GM21367 (cell line): Measurements from ENCODE around the gene SLC6A6.

Experiments used
- ATAC-seq: cut with Tn5 transposase; IDR thresholded peaks from one replicate; pipeline ENCODE4 v1.9.1; 2021; ENCODE audit not compliant: unreplicated experiment

SLC6A6 gene

DNA sequence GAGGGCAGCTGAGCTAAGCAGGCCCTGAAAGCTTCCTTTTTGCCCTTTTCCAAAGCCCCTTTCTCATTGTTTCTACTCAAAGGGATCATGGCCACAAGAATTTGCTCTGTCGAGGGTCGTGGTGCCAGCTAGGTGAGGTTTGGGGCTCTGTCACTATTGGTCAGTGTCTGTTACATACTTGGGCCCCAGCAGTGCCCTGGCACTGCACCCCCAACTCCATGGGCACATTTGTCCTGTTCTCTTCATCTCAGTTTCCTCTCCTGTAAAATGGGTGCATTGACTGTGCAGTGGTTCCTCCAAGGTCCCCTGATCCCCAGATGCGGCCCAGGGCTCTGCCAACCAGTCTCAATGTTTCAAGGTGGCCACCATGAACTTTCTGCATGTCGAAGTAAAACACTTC, 62.1 kb downstream of the SLC6A6 start:
- ATAC-seq = no peak

DNA sequence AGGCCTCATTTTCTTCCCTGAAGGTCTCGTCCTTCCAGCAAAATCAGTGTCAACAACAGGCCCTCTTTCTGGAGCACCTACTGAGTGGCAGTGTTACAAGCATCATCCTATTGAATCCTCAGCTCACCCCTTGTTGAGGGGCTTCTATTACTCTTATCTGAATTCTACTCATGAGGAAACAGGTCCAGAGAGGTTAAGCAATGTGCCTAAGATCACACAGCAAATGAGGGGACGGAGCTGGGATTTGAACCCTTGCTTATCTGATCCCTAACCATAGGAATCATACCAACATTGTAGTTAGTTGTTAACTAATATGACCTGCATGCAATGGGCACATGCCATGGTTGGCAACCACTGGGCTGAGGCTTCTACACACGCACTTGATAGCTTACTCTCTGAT, 63.0 kb downstream of the SLC6A6 start:
- no peak for ATAC-seq

DNA sequence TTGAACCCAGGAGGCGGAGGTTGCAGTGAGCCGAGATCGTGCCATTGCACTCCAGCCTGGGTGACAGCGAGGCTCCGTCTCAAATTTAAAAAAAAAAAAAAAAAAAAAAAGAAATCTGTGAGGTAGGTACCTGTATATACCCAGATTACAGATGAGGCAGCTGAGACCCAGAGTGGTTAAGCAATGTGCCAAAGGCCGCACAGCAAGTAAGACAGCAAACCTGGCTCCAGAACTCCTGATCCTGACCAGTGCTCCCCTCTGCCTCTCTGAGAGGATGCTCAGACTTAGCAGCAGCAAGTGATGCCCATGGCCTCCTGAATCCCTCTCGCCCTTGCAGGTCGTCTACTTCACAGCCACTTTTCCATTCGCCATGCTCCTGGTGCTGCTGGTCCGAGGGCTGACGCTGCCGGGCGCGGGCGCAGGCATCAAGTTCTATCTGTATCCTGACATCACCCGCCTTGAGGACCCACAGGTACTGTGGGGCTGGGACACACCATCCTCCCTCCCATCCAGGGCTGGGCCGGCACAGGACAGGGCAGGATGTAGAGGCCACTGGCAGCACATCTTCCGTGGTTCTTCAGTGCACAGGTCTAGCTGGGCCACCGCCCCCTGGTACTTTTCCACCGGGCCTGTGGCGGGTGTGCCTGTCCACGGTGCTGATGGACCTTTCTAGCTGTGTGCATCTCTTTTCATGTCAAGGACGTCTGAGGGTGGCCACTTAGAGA, 63.9 kb downstream of the SLC6A6 start:
- no peak for ATAC-seq

DNA sequence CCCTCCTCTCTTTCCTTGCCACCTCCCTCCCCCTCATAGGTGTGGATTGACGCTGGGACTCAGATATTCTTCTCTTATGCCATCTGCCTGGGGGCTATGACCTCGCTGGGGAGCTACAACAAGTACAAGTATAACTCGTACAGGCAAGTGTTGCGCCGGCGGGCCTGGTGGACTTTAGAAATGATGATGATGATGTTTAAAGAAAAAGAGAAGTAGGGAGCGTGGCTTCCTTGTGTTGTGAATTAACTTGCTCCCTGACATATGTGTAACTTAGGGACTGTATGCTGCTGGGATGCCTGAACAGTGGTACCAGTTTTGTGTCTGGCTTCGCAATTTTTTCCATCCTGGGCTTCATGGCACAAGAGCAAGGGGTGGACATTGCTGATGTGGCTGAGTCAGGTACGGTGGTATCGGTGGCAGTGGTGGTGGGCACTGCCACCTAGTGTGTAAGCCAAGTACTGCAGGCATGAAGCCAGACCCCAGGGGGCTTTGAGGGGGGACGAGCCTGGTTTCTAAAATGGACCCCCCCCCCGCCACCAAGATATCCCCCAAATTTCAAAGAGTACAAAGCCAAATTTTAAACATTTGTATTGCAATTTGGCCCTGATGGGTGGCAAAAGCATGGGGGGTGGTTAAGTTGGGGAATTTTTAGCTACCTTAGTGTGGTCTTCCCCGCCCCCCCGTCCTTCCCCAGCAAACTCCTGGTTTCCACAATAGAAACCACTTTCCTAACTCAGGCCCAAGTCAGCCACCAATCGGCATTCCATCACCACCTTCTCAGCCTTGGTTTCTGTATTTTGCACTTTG, 65.6 kb downstream of the SLC6A6 start:
- no peak for ATAC-seq

DNA sequence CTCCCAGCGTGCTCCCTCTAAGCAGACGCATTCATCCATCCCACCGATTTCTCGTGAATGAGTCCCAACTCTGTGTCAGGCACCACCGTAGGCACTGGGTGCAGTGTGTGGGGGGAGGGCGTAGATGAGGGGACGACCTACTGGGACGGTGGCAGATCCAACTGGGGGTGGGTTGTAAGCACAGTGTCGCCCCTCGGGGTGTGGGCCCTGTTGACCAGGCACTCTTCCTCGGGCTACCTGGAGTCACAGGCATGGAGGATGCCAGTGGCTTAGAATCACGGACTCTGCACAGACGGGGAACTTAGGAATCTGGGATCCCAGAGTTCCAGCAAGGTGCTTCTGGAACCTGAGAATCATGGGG, 66.2 kb downstream of the SLC6A6 start:
- no peak for ATAC-seq

DNA sequence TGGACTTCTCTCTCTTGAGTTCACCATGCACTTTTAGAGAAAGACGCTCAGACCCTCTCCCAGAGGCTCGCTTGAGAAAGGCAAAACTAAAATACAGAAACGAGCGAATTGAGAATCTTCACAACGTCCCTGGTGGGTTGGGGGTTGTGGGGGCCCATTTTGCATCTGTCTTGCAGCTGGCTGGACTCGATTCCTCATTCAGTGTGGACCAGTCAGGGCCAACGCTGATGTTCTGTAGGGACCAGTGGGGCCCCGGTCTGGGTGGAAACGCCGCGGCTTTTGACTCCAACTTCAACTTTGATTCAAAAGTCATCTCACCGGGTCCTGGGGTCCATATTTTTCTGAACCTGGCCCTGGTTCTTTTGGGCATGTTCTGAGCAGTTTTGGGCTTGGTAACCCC, 68.1 kb downstream of the SLC6A6 start:
- no peak for ATAC-seq

DNA sequence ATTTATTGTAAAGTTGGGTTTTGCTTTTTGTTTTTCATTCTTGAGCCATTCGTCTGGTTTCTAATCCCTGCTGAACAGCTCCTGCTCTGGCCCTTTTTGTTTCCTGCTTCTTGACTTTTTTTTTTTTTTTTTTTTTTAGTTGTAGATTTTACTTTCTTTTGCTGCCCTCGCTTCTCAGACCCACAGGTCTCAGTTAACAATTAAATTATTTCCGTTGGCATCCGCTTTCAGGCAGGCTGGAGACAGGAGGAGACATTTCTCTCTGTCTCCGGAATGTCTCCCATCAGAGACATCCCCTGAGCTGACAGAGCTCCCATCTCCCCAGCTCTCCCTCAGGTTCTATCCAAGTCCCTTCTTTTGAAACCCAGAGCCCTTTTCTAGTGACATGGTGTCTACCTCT, 68.6 kb downstream of the SLC6A6 start:
- ATAC-seq = no peak

DNA sequence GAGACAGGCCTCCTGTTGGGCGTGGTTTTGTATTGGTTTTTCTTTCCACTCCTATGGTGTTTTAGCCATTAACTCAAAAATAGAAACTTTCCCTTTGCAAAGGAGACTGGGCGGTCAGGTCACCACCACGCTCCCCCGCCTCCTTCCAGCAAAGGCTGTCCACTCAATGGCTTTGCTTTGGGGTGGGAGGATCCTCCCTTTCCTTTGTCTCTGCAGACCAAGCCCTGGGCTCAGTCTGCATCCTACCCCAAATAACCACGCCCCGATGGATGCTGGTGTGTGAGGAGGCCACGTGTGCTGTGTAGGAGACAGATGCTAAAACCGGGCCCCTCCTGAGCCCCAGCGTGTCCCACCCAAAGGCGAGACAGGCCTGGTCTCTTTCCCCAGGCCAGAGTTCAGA, 69.3 kb downstream of the SLC6A6 start:
- ATAC-seq = no peak

DNA sequence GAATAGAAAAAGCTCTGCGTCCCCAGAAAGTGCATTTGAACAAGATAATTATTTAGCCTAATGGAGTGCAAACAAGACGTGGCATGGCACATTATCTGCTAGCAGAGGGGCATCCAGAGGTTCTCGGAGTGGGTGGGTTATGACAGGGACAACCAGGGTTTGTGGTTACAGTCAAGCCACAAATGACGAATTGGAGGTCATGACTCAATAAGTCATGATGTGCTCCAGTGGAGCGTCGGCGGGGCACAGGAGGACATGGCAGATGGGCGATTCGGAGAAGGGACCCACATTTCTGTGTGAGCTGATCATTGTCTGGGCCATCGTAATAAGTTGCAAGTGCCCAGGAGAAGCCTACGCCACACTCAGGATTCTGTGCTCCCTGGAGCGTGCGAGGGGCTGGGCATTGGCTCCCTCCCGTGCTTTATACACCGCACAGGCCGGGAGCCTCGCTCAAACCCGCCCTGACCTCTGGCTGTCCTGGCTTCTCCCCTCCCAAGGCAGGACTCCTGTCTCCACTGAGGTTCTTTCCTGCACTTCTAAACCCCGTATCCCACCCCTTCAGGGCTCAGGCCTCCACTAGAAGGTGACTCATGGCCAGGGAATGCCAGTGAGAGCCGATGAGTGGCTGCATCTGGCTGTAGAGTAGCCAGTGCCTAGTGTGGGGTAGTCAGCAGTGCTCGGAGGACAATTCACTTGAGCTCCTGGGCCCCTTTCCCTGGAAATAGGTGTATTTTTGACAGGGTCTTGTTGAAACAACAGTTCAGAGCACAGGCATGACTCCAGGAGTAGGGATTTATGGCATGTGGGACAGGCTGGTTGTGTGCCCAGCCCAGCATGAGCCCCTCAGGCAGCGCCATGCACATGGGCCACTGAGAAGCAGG, 70.3 kb downstream of the SLC6A6 start:
- no peak for ATAC-seq

DNA sequence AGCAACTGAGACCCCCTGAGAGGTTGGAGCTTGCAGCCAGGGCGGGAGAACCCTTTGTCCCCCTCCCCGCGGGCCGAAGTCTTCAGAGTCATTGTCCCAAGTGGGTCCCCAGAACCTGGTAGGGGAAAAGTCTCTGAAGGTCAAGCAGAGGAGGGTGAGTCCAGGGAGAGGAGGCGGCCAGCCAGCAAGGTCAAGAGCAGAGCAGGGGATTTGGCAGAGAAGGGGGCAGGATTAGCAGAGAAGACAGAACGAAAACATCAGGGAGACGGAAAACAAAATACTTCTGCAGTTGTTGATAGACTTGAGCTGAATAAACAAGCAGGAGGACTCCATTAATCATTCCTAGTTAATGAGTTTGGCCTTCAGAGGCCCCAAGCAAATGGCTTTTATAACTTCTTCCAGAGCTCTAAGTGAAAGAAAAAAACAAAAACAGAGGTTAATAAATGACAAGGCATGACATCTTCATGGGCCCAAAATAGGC, 71.0 kb downstream of the SLC6A6 start:
- ATAC-seq = no peak

DNA sequence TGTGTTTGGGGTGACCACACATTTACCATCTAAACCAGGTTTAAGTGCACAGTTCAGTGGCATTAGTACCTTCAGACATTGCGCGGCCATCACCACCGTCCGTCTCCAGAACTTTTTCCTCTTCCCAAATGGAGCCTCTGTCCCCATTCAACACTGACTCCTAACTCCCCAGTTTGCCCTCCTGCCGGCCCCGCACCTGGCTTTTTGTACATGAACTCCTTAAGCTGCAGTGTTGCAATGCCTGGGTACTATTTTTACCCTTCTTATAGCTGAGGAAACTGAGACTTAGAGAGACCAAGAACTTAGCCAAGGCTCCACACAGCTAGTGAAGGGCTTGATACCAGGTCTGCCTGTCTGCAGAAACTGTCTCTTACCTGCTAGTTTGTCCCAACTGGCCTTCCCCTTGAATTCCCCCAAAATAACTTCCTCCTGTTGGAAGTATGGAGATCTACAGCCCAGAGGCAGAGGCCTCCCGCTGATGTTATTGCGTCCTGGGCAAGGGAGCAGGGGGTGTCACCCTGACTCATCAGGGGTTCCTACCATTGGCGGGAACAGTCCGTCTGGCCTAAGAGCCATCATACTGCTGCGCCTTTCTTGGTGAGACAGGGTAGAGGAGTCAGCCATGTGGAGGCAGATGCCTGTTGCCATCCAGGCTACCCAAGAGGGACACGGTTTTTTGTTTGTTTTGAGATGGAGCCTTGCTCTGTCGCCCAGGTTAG, 72.1 kb downstream of the SLC6A6 start:
- ATAC-seq = no peak

DNA sequence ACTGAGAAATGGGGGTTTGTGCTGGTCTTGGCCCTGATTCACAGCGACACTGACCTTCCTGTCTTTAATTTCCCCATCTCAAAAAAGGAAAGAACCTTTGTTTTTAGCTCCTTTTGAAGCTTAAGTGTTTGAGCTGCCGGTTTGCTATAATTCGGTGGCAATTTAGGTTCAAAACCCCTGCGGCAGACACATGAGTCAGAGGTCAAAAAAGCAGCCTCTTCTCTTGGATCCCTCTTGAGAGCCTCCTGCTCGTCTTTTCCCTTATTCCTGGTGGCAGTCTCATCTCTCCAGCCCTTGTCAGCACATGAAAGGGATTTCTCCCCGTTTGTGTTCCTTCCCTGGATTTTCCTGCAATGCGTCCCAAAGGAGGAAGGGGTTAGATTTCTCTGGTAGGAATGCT, 73.2 kb downstream of the SLC6A6 start:
- ATAC-seq = no peak

DNA sequence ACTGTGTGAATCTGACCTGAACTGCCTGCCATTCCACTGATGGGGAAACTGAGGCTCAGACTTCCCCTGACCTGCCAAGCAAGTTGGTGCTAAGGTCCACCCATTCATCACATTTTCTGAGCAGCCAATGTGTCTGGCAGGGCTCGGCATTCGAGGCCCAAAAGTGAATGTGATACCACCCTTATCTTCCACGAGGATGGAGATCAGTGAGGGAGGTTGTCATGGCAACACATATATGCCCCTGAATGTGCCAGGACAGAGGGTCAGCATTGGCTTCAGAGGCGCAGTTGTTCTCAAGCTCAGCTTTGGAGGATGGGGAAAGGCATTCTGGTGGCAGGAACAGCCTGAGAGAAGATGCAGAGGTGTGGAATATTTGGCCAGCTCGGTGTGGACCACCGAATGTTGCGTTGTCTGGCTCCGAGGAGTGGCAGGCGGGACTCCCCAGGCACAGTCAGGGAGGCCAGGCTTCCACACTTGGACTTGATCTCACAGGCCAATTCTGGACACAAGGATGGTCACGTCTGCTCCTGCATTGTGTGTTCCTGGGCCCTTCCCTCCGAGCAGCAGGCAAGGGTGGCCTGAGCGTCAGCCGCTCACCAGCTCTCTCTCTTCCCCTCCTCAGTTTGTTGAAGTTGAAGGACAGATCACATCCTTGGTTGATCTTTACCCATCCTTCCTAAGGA, 74.3 kb downstream of the SLC6A6 start:
- ATAC-seq = no peak

DNA sequence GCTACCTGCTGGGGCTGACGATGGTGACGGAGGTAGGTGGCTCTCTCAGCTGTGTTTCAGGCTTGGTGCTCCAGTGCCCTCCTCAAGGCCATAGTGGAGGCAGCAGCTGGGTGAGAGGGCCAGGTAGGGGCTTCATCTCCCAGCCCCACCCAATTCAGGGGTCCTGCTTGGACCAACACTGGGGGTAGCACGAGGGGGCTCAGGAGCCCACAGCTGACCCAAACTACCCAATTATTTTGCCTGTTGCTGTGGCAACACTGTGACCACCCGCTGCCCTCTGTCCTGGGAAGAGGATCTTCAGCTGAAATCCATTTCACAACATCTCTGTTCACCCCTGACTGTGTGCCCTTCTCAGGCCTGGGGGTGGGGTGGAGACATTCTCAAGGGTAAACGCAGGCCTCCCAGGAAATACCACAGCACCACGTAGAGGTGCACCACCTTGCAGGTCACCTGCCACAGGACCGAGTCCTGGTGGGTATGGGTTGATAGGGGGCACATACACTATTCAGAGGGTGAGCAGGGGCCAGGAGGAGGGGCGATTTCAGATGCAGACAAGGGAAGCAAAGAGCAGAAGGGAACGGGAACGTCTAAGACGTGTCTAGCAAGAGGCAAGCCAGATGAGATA, 75.0 kb downstream of the SLC6A6 start:
- ATAC-seq = no peak

DNA sequence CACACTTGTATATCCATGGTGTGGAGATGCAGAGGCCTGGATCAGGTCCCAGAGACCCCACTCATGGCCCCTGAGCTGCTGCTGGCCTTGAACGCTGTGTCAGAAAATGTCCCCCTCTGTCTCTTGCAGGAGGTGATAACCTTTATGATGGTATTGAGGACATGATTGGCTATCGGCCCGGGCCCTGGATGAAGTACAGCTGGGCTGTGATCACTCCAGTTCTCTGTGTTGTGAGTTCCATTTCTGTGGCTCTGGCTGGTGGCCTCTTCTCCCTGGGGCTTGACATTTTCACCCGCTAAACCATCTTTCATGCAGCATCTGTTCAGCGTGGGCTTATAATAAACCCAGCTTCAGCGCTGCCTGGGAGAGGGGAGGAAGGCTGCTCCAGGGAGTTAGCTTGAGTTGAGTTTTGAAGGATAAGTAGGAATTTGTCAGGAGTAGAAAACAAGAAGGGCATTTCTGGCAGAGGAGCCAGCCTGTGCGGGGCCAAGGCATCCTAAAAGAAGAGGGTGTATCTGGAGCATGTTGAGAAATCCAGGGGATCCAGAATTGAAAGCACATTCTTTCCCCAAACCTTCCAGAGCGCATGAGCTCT, 76.6 kb downstream of the SLC6A6 start:
- no peak for ATAC-seq

DNA sequence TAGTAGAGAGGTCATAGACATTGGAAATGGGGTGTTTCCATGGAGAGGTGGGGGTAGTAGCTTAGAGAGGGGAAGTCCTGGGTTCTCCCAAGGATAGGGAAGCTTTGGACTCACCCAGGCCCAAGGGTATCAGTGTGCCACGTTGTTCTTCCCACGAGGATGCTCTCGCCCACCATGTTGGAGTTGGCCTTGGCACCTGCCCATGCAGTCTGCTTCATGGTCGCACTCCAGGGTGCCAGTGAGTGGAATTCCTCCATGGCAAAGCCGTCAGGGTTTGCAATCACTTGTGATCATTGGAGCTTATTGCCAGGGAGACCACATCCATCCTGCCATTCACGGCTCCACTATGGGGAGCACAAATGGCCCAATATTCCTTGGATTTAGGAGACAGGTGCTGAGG, 77.2 kb downstream of the SLC6A6 start:
- no peak for ATAC-seq

DNA sequence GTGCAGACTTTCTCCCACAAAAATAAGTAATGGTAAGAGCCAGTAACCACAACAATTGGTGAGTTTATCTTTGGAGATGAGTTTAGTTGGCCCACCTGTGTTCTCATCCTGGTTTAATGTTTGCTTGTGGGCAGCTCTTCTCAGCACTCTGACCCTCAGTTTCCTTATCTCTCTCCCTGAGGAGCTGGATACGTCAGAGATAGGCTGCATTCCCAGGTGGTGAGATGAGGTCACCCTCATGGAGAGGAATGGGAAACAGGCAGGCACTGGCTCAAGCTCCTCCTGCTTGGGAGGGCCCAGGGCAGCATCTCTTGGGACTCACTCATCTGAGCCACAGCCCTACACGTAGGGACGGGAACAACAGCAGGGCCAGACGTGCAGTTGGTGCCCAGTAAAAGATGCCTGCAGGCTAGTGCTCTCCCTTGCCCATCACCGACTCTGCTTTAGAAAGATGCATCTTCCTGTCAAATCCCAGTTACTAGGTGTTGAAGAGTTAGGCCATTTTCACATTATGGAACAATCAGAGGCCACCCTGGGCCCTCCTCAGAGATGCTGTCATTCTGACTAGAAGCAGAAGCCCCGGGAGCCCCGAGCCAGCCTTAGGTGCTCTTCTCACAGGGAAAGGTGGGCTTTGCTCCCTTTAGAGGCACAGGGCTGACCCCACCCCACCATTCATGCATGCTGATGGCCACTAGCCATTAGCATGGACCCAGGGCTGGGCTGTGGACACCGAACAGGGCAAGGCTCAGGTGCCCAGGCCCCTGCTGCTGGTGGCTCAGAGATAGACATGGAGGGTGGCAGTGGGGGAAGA, 78.0 kb downstream of the SLC6A6 start:
- ATAC-seq = no peak

DNA sequence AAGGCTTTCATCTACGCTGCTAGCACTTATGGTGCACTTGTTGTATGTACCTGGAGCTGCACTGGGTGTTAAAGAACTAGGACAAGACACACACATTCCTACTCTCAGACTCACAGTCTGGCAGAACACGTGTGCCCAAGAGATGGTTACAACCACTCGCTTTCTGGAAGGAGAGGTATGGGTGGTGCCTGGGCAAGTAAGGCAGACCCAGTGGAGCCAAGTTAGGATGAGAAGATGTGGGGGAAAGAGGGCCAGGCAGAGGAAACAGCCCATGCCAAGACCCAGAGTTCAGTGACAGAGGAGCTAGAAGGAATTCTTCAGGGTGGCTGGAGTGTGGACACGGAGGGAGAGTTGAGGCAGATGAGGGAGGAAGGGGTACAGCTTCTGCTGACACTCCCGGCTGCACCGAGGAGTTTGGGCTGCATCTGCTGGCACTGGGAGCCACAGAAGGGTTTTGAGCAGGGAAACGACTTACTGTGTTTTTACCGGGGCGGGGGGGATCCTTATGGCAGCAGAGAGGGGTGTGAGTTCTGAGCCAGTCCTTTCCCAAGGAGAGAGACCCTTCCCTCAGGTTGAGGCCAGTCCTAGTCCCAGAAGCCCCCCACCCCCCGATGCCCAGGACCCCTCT, 78.7 kb downstream of the SLC6A6 start:
- ATAC-seq = no peak
